Right lobe of liver (tissue), 6 donors: ENCODE data around the gene CDH15. TPM values are rescaled to one million over a fixed set of nuclear protein-coding genes. Genes with fewer than 3 reads are reported as not detected.

Experiments used
- ATAC-seq, 4 donors: fragments of 200-7000 bp; cut with Tn5 transposase; one replicate each; pipeline ENCODE4 v1.9.1; 2020; ENCODE audit warnings: mild to moderate bottlenecking in 4 of 4, moderate library complexity in 4 of 4
- DNase-seq, 3 donors: peaks; one replicate each; pipeline ENCODE4 v3.0.0-alpha.2; 2020
- H3K27ac ChIP-seq, 3 donors: fragments of 200-600 bp; one replicate each; pipeline ENCODE4 v1.8.0; 2022
- H3K27me3 ChIP-seq, 2 donors: fragments of 200-600 bp; one replicate each; pipeline ENCODE4 v1.8.0; 2022
- H3K36me3 ChIP-seq, 4 donors: fragments of 200-600 bp; sonication (generic) in 1 of 4; one replicate each; pipeline versions ENCODE4 v1.5.1 to v1.8.0; 2017 to 2022; ENCODE audit warnings: control low read depth in 1 of 4
- H3K4me1 ChIP-seq, 4 donors: fragments of 200-600 bp; sonication (generic) in 1 of 4; one replicate each; pipeline versions ENCODE4 v1.5.1 to v1.8.0; 2017 to 2022; ENCODE audit warnings: control low read depth in 1 of 4
- H3K4me3 ChIP-seq, 3 donors: fragments of 200-600 bp; one replicate each; pipeline ENCODE4 v1.8.0; 2022
- H3K9me3 ChIP-seq, 4 donors: fragments of 200-600 bp; sonication (generic) in 1 of 4; one replicate each; pipeline versions ENCODE4 v1.5.1 to v1.8.0; 2017 to 2022; ENCODE audit warnings: control low read depth in 1 of 4
- POLR2A ChIP-seq: fragments of 450-650 bp; IDR thresholded peaks from one replicate; pipeline ENCODE4 v1.6.1; 2017; ENCODE audit warnings: antibody characterized with exemption, mild to moderate bottlenecking
- WGBS: methylation state at CpG from one replicate; pipeline ENCODE4 v1.1.6; 2018; ENCODE audit warnings: low coverage, low lambda C conversion rate; ENCODE audit not compliant: insufficient coverage; ENCODE audit errors: missing lambda C conversion rate; 5-methylcytosine and 5-hydroxymethylcytosine counted together
- intact Hi-C, 2 donors: fragments of 100-400 bp; cut with DNase I; formaldehyde crosslinking; loops; one replicate each; pipeline versions ENCODE4 v1.11.2 to v1.14.1; 2022
- total RNA-seq, 6 experiments: library from RNA; depleted of rRNA in 2 of 6; stranded (reverse); fragments of >200 nt in 2 of 6; fragmentation: NEBNext Ultra II Directional in 3 of 6; extraction: Animal tissue kit (Norgen Biotek cat#: 25700) in 3 of 6; gene quantifications; one replicate each; pipeline versions ENCODE4 v1.1.0 to v1.2.4, GENCODE V29; 2016 to 2023
- TF ChIP-seq, protein P1 (sequence below), 4 donors: fragments of 200-600 bp in 3 of 4; fragments of 450-650 bp in 1 of 4; IDR thresholded peaks; one replicate each; pipeline versions ENCODE4 v1.5.1 to v1.8.0; 2016 to 2022; ENCODE audit warnings: antibody characterized with exemption in 4 of 4, mild to moderate bottlenecking in 2 of 4
- donor health status: DM: no; HTN: yes; CAD: no.
- donor health status: DM: no; HTN: no; CAD: no.
- donor health status: DM: no; HTN: no; CAD: no.
- donor health status: DM: no; HTN: yes; CAD: no.
- donor health status: DM: no; HTN: yes; CAD: no.

The CDH15 gene
- total RNA-seq, 6 experiments from 2014 or later, result 0.12 to 3.3 (median 0.15) TPM; not detected in 1

DNA sequence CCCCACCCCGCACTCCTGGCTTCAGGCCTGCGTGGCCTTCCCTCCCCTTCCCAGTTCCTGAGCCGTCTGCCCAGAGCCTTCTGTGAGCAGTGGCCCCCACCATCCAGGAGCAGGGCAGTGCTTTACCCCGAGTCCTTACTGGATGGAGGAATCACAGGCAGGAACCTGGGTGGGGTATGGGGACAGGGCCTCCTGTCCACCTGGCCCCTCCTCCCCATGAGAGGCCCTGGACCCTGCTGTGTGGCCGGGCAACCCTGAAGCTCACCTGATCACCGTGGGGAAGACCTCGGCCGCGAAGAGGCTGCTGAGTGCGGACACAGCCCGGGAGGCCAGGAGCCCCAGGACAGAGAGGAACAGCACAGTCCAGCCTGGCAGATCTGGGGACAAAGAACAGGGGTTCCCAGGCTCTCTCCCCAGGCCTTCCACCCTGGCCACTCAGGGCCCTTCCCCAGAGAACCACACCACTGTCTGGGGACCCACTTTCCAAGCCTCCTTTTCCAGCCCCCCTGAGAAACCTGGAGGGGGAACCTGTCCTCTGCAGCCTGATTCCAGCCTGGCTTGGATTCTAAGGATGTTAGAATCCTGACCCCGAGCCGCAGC, 25.6 kb downstream of the CDH15 start:
- H3K4me3 ChIP-seq, result no peak overlapping the region
- H3K27me3 ChIP-seq, result no peaks in the 10 kb centered on the region
- no peaks in the 10 kb centered on the region for H3K36me3 ChIP-seq
- TF ChIP-seq POLR2A, result no peak
- H3K4me1 ChIP-seq, result peaks cover 0 to 8% (median 0%) of the 10 kb centered on the region in 4 donors
- DNase-seq, result peak in 1 of 3 donors; percentile 19
- WGBS, result 100% methylated on average over 2 of the region's 13 CpGs
- no peaks in the 10 kb centered on the region for H3K9me3 ChIP-seq
- no peak overlapping the region for H3K27ac ChIP-seq
- intact Hi-C loops, result no loop called here
- no peak for ATAC-seq

DNA sequence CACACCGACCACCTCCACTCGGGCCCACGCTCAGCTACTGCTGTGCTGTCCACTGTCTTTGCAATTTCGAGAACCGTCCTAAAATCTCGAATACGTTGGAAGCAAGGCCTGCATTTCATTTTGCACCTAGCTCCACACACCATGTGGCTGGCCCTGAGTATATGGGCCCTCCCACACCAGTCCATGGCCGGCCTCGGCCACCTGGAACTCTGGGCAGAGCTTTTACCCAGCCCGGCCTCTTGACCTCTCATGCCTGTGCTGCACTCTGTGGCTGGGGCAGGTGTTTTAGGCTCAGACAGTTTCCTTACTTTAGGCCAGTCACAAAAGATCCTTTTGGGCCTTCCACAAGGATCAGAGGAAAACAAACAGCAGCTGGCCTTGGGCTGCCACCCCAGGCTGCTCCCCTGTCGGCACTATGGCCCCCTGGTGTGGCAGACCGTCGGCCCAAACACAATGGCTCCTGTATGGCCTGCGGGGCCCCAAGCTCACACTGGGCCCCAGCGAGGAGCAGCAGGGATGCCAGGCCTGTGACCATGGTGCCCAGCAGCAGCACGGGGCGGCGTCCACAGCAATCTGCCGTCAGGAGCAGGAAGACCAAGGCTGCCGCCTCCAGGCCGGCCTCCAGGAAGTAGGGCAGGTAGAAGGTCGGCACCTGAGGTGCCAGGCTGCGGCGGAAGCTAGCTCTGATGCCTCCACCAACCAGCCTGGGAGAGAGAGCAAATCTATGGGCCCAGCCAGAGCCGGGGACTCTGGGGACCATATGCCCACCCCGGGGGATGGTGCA, 26.3 kb downstream of the CDH15 start:
- intact Hi-C loops, result no loop called here
- DNase-seq, result no peak
- H3K4me3 ChIP-seq, result no peak overlapping the region
- peaks cover 0 to 8% (median 0%) of the 10 kb centered on the region in 4 donors for H3K4me1 ChIP-seq
- no peaks in the 10 kb centered on the region for H3K36me3 ChIP-seq
- 68% methylated on average over 7 of the region's 26 CpGs for WGBS
- H3K27me3 ChIP-seq, result peaks cover 0 to 4% of the 10 kb centered on the region in 2 donors
- no peak overlapping the region for H3K27ac ChIP-seq
- ATAC-seq, result no peak
- TF ChIP-seq, protein P1, sequence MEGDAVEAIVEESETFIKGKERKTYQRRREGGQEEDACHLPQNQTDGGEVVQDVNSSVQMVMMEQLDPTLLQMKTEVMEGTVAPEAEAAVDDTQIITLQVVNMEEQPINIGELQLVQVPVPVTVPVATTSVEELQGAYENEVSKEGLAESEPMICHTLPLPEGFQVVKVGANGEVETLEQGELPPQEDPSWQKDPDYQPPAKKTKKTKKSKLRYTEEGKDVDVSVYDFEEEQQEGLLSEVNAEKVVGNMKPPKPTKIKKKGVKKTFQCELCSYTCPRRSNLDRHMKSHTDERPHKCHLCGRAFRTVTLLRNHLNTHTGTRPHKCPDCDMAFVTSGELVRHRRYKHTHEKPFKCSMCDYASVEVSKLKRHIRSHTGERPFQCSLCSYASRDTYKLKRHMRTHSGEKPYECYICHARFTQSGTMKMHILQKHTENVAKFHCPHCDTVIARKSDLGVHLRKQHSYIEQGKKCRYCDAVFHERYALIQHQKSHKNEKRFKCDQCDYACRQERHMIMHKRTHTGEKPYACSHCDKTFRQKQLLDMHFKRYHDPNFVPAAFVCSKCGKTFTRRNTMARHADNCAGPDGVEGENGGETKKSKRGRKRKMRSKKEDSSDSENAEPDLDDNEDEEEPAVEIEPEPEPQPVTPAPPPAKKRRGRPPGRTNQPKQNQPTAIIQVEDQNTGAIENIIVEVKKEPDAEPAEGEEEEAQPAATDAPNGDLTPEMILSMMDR (IDR thresholded peaks at IDR 0.05), result no peak
- no peak for TF ChIP-seq POLR2A
- no peaks in the 10 kb centered on the region for H3K9me3 ChIP-seq

GRCh38 chr16:89198417-89199240, 27.1 kb downstream of the CDH15 start:
- no peak for DNase-seq
- TF ChIP-seq, protein P1 (IDR thresholded peaks at IDR 0.05), result no peak
- TF ChIP-seq POLR2A, result no peak
- 91% methylated on average over 6 of the region's 28 CpGs for WGBS
- H3K4me3 ChIP-seq, result no peak overlapping the region
- peaks cover 0 to 8% (median 0%) of the 10 kb centered on the region in 4 donors for H3K4me1 ChIP-seq
- H3K9me3 ChIP-seq, result no peaks in the 10 kb centered on the region
- no peak overlapping the region for H3K27ac ChIP-seq
- intact Hi-C loops, result no loop called here
- H3K27me3 ChIP-seq, result peaks cover 0 to 11% of the 10 kb centered on the region in 2 donors
- H3K36me3 ChIP-seq, result no peaks in the 10 kb centered on the region
- no peak for ATAC-seq

DNA sequence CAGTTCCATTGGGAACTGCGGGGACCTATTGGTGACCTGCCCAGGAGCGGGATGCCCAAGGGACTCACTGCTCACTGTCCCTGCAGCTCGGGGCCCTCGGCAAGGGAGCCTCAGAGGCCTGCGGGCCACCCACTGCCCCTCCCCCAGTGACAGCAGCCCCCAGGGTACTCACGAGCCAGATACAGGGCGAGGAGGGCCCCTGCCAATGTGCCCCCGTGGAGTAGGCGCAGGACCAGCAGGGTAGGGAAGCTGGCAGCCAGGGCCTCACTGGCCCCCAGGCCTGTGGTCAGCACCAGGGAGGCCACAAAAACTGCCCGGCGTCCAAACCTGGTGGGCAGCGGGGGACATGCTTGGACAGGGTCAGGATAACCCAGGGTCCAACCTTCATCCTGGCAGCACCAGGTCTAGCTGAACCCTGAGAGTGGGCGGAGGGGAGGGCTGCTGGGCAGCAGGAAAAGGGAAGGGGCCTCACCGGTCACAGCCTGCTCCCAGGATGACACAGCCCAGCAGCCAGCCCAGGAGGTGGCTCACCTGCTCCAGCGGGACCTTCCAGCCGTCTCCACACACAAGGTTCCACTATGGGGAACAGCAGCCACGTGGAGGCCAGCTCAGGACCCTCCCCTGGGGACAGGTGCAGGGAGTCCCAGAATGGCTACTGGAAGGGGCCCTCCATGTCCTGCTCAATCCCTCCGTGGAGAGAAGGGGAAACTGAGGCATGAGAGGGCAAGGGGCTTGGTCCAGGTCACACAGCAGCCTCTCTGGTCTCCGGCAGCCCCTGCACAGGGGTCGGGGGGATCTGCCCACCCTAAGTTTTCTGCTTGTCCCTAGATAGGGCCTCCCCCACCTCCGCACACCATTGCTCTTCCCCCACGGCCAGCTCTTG, 27.9 kb downstream of the CDH15 start:
- WGBS, result 67% methylated on average over 3 of the region's 22 CpGs
- DNase-seq (peak in 1 of 3 donors; percentile 14), ATAC-seq (no peak)
- Histone ChIP-seq H3K27ac (no peak overlapping the region), H3K9me3 (no peaks in the 10 kb centered on the region), H3K27me3 (peaks cover 0 to 11% of the 10 kb centered on the region in 2 donors), H3K4me3 (no peak overlapping the region), H3K36me3 (no peaks in the 10 kb centered on the region), H3K4me1 (peaks cover 0 to 8% (median 0%) of the 10 kb centered on the region in 4 donors)
- intact Hi-C loops, result no loop called here
- TF ChIP-seq, protein P1 (IDR thresholded peaks at IDR 0.05), result no peak
- no peak for TF ChIP-seq POLR2A
